COLO668 (cell line): ENCODE results near the gene GOLGA8N.

ENCODE experiments used
- DNase-seq: peaks from one replicate; lab custom pipeline; 2025; ENCODE audit not compliant: unreplicated experiment; lab: John Stamatoyannopoulos, UW

GOLGA8N gene

GRCh38 chr15:32649342-32649741 lies 56.1 kb downstream of the GOLGA8N start:
- no peak for DNase-seq

- peak; percentile 35 for DNase-seq
These were observed 58.1 kb downstream of the GOLGA8N start for GRCh38 chr15:32651229-32651837.

- no peak for DNase-seq
These were observed 58.9 kb downstream of the GOLGA8N start for GRCh38 chr15:32652178-32652577.

GRCh38 chr15:32656091-32656490 lies 62.8 kb downstream of the GOLGA8N start:
- DNase-seq = no peak

GRCh38 chr15:32656496-32656895 lies 63.2 kb downstream of the GOLGA8N start:
- DNase-seq = no peak
